A549 (cell line): ENCODE data around the gene LRRC70.

Source experiments
- CTCF ChIP-seq: fragments of >200 bp; sonication (Bioruptor Twin); formaldehyde crosslinking; IDR thresholded peaks from 3 replicates; pipeline ENCODE4 v1.5.1; 2016
- POLR2A ChIP-seq: IDR thresholded peaks from 2 replicates; pipeline ENCODE4 v1.6.1; 2012; ENCODE audit warnings: mild to moderate bottlenecking, low read length

GRCh38 chr5:62581836-62582597, 3.4 kb downstream of the LRRC70 start:
- TF ChIP-seq POLR2A (no peak), CTCF (no peak)
